HG03520 (cell line): ENCODE results near the gene PCSK6.
"Not testable (repeated sequence)": the region's sequence is repeated elsewhere in the genome, so short reads cannot be mapped to it uniquely, and the experiment has no call there.

Experiments used
- ATAC-seq: cut with Tn5 transposase; IDR thresholded peaks from one replicate; pipeline ENCODE4 v1.9.1; 2021; ENCODE audit warnings: mild to moderate bottlenecking, moderate library complexity; ENCODE audit not compliant: unreplicated experiment

The PCSK6 gene

GRCh38 chr15:101362986-101363566 is 126.4 kb downstream of the PCSK6 start:
- ATAC-seq: no peak

DNA sequence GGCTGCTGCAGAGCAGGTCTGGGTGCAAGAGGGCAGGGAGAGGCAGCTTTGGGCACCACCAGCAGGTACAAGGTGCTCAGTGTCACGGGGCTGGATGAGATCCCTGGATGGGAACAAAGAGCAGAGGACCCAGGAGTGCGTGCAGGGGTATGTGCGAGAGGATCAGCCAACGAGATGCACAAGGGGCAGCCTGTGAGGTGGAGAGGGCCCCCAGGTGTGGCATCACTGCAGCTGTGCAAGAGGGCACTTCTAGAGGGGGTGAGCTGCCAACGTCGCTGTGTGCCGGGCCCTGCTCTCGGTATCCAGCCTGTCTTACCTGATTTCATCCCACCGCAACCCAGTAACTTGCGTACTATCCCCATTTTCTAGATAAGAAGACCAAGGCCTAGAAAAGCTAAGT is 127.1 kb downstream of the PCSK6 start:
- ATAC-seq: no peak

- ATAC-seq: no peak
These were observed 128.1 kb downstream of the PCSK6 start for GRCh38 chr15:101361418-101361817.

DNA sequence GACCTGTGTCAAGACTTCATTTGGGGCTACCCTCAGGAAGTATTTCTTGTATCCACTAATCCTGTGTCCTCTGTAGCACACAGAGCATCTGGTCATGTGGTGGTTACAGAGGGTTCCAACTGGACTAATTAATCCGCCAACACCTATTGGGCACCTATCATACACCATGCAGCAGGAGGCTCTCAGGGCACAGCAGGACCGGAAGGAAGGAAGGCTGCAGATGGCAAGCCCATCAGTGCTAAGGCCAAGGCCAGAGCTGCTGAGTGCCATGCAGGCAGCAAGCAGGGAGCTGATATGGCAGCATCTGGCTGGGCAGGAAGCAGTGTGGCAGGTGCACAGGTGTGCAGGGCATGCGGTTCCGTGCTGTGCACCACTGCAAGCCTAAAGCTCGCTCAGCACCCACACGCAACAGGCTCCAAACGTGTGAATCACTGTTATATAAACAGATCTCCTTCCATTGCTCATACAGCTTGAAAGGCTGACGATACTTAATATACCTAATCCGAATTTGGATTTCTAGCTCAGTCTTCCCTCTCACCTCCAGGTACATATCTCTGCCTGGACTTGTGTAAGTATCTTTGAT is 130.1 kb downstream of the PCSK6 start:
- no peak for ATAC-seq

GRCh38 chr15:101358895-101359294 is 130.6 kb downstream of the PCSK6 start:
- no peak for ATAC-seq

- ATAC-seq: no peak
These were observed 131.6 kb downstream of the PCSK6 start for GRCh38 chr15:101357885-101358284.

- no peak for ATAC-seq
These were observed 132.2 kb downstream of the PCSK6 start for GRCh38 chr15:101357333-101357732.

DNA sequence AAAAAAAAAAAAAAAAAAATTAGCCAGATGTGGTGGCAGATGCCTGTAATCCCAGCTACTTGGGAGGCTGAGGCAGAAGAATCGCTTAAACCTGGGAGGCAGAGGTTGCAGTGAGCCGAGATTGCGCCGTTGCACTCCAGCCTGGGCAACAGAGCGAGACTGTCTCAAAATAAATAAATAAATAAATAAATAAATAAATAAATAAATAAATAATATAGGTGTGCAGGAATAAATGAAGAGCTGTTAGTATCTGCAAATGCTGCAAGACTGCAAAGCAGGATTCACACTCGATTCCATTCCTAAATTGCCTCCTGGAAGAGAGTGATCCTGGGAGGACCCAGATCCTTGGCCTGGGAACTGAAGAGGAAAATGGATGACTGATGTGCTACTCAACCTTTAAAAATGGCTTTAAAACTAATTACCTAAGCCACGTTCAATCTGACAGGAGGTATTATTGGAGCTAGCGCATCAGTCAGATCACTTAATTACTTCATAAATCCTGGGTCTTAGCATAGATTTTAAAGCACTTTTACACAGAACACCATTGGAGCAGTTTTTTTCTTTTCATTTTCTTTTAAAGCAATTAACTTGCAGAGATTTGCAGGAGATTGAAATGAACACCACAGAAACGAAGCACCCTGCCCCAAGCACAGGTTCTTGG is 132.9 kb downstream of the PCSK6 start:
- not testable (repeated sequence) for ATAC-seq

DNA sequence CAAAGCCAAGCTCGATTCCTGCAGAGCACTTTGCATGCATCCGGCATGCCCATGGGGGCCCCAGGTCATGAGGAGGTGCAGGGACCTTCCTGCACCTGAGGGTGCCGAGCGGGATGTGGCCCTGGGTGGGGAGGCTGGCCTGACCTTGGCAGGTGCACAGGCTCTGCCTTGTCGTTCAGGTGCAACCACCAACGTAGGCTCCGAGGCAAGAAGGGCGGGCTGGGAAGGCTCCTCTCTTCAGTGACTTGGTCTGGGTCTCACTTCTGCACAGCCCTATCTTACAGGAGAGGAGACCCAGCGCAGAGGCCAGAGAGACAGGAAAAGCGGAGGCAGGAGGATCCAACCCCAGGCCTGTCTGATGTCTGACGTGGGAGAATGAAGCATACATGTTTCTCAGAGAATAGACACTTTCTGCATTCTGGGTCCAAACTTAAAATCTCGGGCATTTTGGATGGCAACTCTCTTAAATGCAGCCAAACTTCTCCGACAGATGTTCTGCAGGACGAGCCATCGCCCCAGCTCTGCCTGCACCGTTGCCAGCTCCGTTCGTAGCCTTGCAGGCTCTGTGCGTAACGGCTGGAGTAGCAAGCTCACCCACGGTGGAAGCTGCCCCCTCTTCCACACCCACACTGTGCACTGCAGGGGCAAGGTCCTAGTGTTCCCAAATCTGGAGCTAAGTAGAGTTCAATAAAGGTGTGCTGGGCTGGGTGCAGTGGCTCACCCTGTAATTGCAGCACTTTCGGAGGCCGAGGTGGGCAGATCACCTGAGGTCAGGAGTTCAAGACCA is 133.6 kb downstream of the PCSK6 start:
- no peak for ATAC-seq

DNA sequence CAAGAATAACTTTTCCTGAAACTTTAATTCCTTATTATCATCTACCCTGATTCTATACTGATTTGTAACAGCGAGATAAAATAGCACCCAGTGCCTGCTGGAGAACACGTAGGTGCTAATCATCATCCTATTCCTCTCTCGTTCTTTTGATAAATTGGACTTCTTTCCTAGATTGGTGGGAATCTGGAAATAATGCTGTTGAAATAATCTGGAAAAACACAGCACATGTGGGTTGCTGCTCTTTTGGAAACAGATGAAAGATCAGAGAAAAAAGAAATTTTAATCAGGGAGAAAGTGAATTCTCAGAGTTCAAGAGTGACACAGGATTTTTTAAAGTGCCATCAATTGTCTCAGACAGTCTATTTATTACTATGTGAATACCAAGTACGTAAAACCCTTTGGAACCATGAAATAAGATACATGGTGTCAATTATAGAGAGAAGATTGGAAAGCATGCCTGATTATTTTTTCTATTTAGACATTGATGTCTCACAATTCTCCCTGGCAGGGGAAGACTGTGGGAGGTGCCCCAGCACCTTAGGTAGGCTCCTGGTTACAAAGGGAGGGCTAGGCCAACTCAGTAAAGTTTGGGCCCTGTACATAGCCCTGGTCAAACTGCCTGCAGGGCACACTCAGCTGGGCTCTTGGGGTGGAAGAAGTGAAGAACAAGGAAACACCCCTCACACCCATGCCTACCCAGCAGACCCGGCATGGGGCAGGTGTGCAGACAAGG is 134.4 kb downstream of the PCSK6 start:
- ATAC-seq: no peak

- no peak for ATAC-seq
These were observed 136.3 kb downstream of the PCSK6 start for GRCh38 chr15:101353240-101353639.

- ATAC-seq: no peak
These were observed 137.8 kb downstream of the PCSK6 start for GRCh38 chr15:101351736-101352135.

- no peak for ATAC-seq
These were observed 140.2 kb downstream of the PCSK6 start for GRCh38 chr15:101349047-101349951.

DNA sequence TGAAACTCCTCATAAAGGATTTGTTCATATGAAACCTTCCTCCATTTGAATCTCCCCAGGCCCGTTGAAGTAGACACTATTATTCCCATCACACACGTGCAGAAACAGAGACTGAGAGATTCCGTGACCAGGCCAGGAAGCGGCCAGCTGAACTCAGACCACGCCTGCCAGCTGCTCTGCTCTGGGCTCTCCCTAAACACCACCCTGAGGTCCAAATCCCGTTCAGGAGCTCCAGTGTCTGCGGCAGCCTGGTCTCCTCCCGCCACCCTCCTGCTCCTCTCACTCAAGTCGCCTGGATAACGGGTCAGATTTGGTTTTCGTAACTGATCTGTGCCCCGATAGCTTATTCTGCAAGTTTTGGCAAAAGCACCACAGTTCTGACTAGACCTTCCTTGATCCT is 140.9 kb downstream of the PCSK6 start:
- no peak for ATAC-seq

- ATAC-seq: no peak
These were observed 141.5 kb downstream of the PCSK6 start for GRCh38 chr15:101348015-101348414.

- no peak for ATAC-seq
These were observed 142.1 kb downstream of the PCSK6 start for GRCh38 chr15:101347454-101347853.

- no peak for ATAC-seq
These were observed 142.6 kb downstream of the PCSK6 start for GRCh38 chr15:101346928-101347327.

- ATAC-seq: no peak
These were observed 147.5 kb downstream of the PCSK6 start for GRCh38 chr15:101342056-101342455.

- ATAC-seq: no peak
These were observed 150.9 kb downstream of the PCSK6 start for GRCh38 chr15:101338502-101339057.

- ATAC-seq: no peak
These were observed 151.5 kb downstream of the PCSK6 start for GRCh38 chr15:101337976-101338375.
